Panc1 (cell line): Measurements from ENCODE around the gene VWA7. TPM values are rescaled to one million over a fixed set of nuclear protein-coding genes. Genes with fewer than 3 reads are reported as not detected.

Experiments
- ATAC-seq: fragments of 200-7000 bp; cut with Tn5 transposase; 2 replicates; pipeline ENCODE4 v1.9.1; 2020; ENCODE audit warnings: mild to moderate bottlenecking, moderate library complexity
- BruUV-seq: library from RNA; stranded (reverse); fragments of 400-500 nt; replicated peaks from 2 replicates; lab custom pipeline; 2021; lab: Mats Ljungman, UMichigan
- CTCF ChIA-PET: fragments of 300-600 bp; sonication (Branson Sonifier 250); formaldehyde crosslinking; loops from one replicate; lab custom pipeline; 2022; ENCODE audit warnings: antibody characterized with exemption; lab: Charles Lee
- POLR2A ChIA-PET: fragments of 300-600 bp; sonication (Branson Sonifier 250); formaldehyde crosslinking; loops from one replicate; lab custom pipeline; 2022; ENCODE audit warnings: antibody characterized with exemption; lab: Charles Lee
- DNase-seq: peaks from one replicate; pipeline ENCODE4 v3.0.0-alpha.2; 2010; ENCODE audit warnings: low read depth, low spot score
- H3K27ac ChIP-seq: 2 replicates; pipeline ENCODE4 v1.5.1; 2011; ENCODE audit warnings: mild to moderate bottlenecking, low read length, inconsistent platforms
- H3K27me3 ChIP-seq: fragments of 200-500 bp; sonication (Bioruptor generic); 2 replicates; pipeline ENCODE4 v1.6.0; 2014; ENCODE audit warnings: low read length, inconsistent platforms; ENCODE audit not compliant: control insufficient read depth, insufficient read depth
- H3K36me3 ChIP-seq: fragments of 200-500 bp; sonication (Bioruptor generic); 2 replicates; pipeline ENCODE4 v1.5.1; 2014; ENCODE audit warnings: inconsistent platforms, mild to moderate bottlenecking, low read length, moderate library complexity; ENCODE audit not compliant: control insufficient read depth, insufficient read depth
- H3K4me1 ChIP-seq: 2 replicates; pipeline ENCODE4 v1.5.1; 2011; ENCODE audit warnings: inconsistent platforms, mild to moderate bottlenecking, low read length, moderate library complexity; ENCODE audit not compliant: control insufficient read depth, insufficient read depth
- H3K4me3 ChIP-seq, 2 experiments: 2 replicates each; pipeline ENCODE4 v1.5.1; 2011 to 2012; ENCODE audit warnings: low read depth in 2 of 2, low read length in 2 of 2, mild to moderate bottlenecking in 2 of 2, inconsistent platforms in 1 of 2, moderate library complexity in 1 of 2
- H3K9me3 ChIP-seq: fragments of 200-500 bp; sonication (Bioruptor generic); 2 replicates; pipeline ENCODE4 v1.5.1; 2014; ENCODE audit warnings: low read depth, mild to moderate bottlenecking, inconsistent platforms, low read length, moderate library complexity; ENCODE audit not compliant: control insufficient read depth, insufficient read depth
- CTCF ChIP-seq: fragments of 450-650 bp; IDR thresholded peaks from 2 replicates; pipeline ENCODE4 v1.5.1; 2017; ENCODE audit warnings: mild to moderate bottlenecking
- POLR2AphosphoS5 ChIP-seq: IDR thresholded peaks from 2 replicates; pipeline ENCODE4 v1.6.1; 2012; ENCODE audit warnings: mild to moderate bottlenecking, low read depth, low read length, moderate library complexity
- SIN3A ChIP-seq: IDR thresholded peaks from 2 replicates; pipeline ENCODE4 v1.6.1; 2012; ENCODE audit warnings: low read depth, mild to moderate bottlenecking, low read length, moderate library complexity, borderline replicate concordance; ENCODE audit not compliant: insufficient read depth
- TCF7L2 ChIP-seq: IDR thresholded peaks from 2 replicates; pipeline ENCODE4 v1.6.1; 2011; ENCODE audit warnings: mild to moderate bottlenecking, low read depth, low read length, inconsistent platforms
- in situ Hi-C: cut with HindIII; loops from 2 replicates; pipeline ENCODE4 v1.10.0; 2016; ENCODE audit warnings: low sequenced_read_pairs, low pct_unique_long_range_greater_than_20kb
- intact Hi-C: fragments of 100-400 bp; cut with micrococcal nuclease; formaldehyde crosslinking; loops from one replicate; pipeline ENCODE4 v1.10.0; 2022; ENCODE audit not compliant: unreplicated experiment
- total RNA-seq: library from RNA; stranded (reverse); gene quantifications from one replicate; pipeline ENCODE4 v1.2.1, GENCODE V29; 2021; ENCODE audit not compliant: unreplicated experiment
- TF ChIP-seq, protein P1 (sequence below), 2 experiments: IDR thresholded peaks; 2 replicates each; pipeline ENCODE4 v1.6.1; 2011 to 2012; ENCODE audit warnings: low read depth in 2 of 2, control low read depth in 1 of 2, low read length in 1 of 2, mild to moderate bottlenecking in 1 of 2, moderate library complexity in 1 of 2; ENCODE audit not compliant: insufficient read depth in 1 of 2

VWA7 gene
- total RNA-seq, 1 experiment from 2014 or later = 4.3 TPM

DNA sequence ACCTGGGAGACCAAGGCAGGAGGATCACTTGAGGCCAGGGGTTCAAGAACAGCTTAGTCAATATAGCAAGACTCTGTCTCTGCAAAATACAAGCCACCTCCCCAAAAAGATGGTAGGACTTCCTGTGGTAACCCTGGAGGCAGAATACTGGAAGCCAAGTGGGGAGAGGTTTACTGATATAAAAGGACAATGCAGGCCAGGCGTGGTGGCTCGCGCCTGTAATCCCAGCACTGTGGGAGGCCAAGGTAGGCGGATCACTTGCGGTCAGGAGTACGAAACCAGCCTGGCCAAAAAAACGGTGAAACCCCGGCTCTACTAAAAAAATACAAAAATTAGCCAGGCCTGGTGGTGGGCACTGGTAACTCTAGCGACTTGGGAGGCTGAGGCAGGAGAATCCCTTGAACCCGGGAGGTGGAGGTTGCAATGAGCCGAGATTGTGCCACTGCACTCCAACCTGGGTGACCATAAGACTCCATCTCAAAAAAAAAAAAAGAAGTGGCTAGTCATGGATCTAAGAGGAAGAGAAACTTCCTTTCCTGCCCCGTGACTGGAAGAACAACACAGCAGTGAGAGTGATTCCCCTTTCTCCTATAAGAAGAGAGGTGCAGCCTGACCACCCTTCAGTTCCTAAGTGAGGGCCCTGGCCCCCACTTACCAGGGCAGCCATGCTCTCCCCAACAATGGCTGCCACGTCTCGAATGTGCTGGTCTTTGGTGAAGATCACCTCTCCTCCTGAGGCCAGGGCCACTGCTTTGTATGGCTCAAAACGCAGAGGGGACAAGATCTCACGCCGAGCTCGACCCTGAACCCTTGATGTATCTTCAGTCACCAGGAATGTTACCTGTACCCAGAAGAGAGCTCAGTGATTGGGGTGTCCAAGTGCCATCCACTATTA lies 8.5 kb downstream of the VWA7 start:
- no peaks in the 10 kb centered on the region for H3K27me3 ChIP-seq
- in situ Hi-C loops = no loop called here
- no peaks in the 10 kb centered on the region for H3K9me3 ChIP-seq
- no peak for TF ChIP-seq CTCF
- H3K4me3 ChIP-seq = no peak overlapping the region
- no peaks in the 10 kb centered on the region for H3K36me3 ChIP-seq
- intact Hi-C loops = no loop called here
- no peak for DNase-seq
- no peaks in the 10 kb centered on the region for H3K4me1 ChIP-seq
- H3K27ac ChIP-seq = no peak overlapping the region
- CTCF ChIA-PET = interaction anchor here (0.7 to 1.4 kb wide), 2 partner anchors 13 to 222 kb away, joined by 3 to 4 read pairs; partner anchors contain the start of gene ATP6V1G2
- POLR2A ChIA-PET = no interaction called here
- BruUV-seq = no TSS peak
- no peak for ATAC-seq

- no peak overlapping the region for H3K4me3 ChIP-seq
- no peak for TF ChIP-seq POLR2AphosphoS5
- TF ChIP-seq TCF7L2 = no peak
- TF ChIP-seq CTCF = no peak
- TF ChIP-seq SIN3A = no peak
- TF ChIP-seq, protein P1, sequence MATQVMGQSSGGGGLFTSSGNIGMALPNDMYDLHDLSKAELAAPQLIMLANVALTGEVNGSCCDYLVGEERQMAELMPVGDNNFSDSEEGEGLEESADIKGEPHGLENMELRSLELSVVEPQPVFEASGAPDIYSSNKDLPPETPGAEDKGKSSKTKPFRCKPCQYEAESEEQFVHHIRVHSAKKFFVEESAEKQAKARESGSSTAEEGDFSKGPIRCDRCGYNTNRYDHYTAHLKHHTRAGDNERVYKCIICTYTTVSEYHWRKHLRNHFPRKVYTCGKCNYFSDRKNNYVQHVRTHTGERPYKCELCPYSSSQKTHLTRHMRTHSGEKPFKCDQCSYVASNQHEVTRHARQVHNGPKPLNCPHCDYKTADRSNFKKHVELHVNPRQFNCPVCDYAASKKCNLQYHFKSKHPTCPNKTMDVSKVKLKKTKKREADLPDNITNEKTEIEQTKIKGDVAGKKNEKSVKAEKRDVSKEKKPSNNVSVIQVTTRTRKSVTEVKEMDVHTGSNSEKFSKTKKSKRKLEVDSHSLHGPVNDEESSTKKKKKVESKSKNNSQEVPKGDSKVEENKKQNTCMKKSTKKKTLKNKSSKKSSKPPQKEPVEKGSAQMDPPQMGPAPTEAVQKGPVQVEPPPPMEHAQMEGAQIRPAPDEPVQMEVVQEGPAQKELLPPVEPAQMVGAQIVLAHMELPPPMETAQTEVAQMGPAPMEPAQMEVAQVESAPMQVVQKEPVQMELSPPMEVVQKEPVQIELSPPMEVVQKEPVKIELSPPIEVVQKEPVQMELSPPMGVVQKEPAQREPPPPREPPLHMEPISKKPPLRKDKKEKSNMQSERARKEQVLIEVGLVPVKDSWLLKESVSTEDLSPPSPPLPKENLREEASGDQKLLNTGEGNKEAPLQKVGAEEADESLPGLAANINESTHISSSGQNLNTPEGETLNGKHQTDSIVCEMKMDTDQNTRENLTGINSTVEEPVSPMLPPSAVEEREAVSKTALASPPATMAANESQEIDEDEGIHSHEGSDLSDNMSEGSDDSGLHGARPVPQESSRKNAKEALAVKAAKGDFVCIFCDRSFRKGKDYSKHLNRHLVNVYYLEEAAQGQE (IDR thresholded peaks at IDR 0.05; ENCODE audit: insufficient read depth in 1 of 2, low read depth in 2 of 2, low read length in 1 of 2) = no peak
- H3K36me3 ChIP-seq = no peaks in the 10 kb centered on the region
- intact Hi-C loops = no loop called here
- no peak for ATAC-seq
- BruUV-seq = no TSS peak
- no peaks in the 10 kb centered on the region for H3K9me3 ChIP-seq
- H3K4me1 ChIP-seq = no peaks in the 10 kb centered on the region
- in situ Hi-C loops = no loop called here
- no peak overlapping the region for H3K27ac ChIP-seq
- ChIA-PET CTCF (no interaction called here), POLR2A (no interaction called here)
- no peak for DNase-seq
- H3K27me3 ChIP-seq = no peaks in the 10 kb centered on the region
Measured at GRCh38 chr6:31767096-31767645, 10.0 kb downstream of the VWA7 start.
